ENCODE data around the gene NANP.

- no peak for TF ChIP-seq CTCF (IDR thresholded peaks at IDR 0.05 in 2 of 3, conservative IDR thresholded peaks at IDR 0.05 in 1 of 3; ENCODE audit: control insufficient read depth in 2 of 3, extremely low read depth in 1 of 3, insufficient read depth in 1 of 3, low read depth in 3 of 3, low read length in 3 of 3)
- TF ChIP-seq MYC (IDR thresholded peaks at IDR 0.05; ENCODE audit: insufficient read depth, insufficient read length, insufficient replicate concordance, low read length, severe bottlenecking), result no peak
- TF ChIP-seq HDAC6 (IDR thresholded peaks at IDR 0.05; ENCODE audit: unreplicated experiment), result no peak
- TF ChIP-seq, protein P1, sequence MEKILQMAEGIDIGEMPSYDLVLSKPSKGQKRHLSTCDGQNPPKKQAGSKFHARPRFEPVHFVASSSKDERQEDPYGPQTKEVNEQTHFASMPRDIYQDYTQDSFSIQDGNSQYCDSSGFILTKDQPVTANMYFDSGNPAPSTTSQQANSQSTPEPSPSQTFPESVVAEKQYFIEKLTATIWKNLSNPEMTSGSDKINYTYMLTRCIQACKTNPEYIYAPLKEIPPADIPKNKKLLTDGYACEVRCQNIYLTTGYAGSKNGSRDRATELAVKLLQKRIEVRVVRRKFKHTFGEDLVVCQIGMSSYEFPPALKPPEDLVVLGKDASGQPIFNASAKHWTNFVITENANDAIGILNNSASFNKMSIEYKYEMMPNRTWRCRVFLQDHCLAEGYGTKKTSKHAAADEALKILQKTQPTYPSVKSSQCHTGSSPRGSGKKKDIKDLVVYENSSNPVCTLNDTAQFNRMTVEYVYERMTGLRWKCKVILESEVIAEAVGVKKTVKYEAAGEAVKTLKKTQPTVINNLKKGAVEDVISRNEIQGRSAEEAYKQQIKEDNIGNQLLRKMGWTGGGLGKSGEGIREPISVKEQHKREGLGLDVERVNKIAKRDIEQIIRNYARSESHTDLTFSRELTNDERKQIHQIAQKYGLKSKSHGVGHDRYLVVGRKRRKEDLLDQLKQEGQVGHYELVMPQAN (conservative IDR thresholded peaks at IDR 0.05), result no peak
- no peak for TF ChIP-seq PML (IDR thresholded peaks at IDR 0.05; ENCODE audit: low read length)
- TF ChIP-seq RFX5 (IDR thresholded peaks at IDR 0.05; ENCODE audit: low read depth, low read length), result no peak
- no peak for TF ChIP-seq PAX8 (IDR thresholded peaks at IDR 0.05)
These were observed 44.6 kb upstream of the NANP start for GRCh38 chr20:25668446-25668845.

All from GM12878 (cell line).